ENCODE results near the gene PIP4K2B. TPM values are rescaled to one million over a fixed set of nuclear protein-coding genes. Genes with fewer than 3 reads are reported as not detected.

The PIP4K2B gene
- total and polyA plus RNA-seq, 2 of the 8 experiments (the other 6 are each of a cell fraction or from before 2014, with no cell fraction given), result 21.5 to 57.8 TPM

- Histone ChIP-seq H2AFZ (ENCODE audit: low read length) (no peak overlapping the region), H3K18ac (ENCODE audit: extremely low read depth, low read length) (no peak overlapping the region)
- DNase-seq (ENCODE audit: low read depth in 1 of 2, low spot score in 2 of 2), result no peak
Observed at GRCh38 chr17:38815576-38816193, 16.3 kb upstream of the PIP4K2B start.

More at GRCh38 chr17:38815576-38816193, 16.3 kb upstream of the PIP4K2B start:
- Histone ChIP-seq H3K36me3 (ENCODE audit: control insufficient read depth in 2 of 4, insufficient read depth in 4 of 4, low read length in 3 of 4) (peaks cover 5 to 30% (median 12%) of the 10 kb centered on the region in 4 experiments; a peak in 6 of 8 replicates), H4K20me1 (replicated peaks in 1 of 2; ENCODE audit: control insufficient read depth in 1 of 2, insufficient read depth in 2 of 2, low read length in 2 of 2) (no peaks in the 10 kb centered on the region), H3K23ac (ENCODE audit: insufficient read length) (no peak overlapping the region), H4K5ac (ENCODE audit: insufficient read length, low read depth, low read length) (no peak overlapping the region), H4K8ac (ENCODE audit: extremely low read depth, insufficient read depth, low read length) (no peak overlapping the region), H2BK15ac (ENCODE audit: low read length) (no peak overlapping the region), H3K4me2 (ENCODE audit: insufficient read depth in 1 of 2, low read depth in 2 of 2, low read length in 2 of 2) (no peak overlapping the region), H3K27me3 (replicated peaks in 1 of 4; ENCODE audit: control insufficient read depth in 3 of 4, extremely low read depth in 1 of 4, insufficient read depth in 3 of 4, low read length in 3 of 4) (no peaks in the 10 kb centered on the region), H2AK5ac (ENCODE audit: low read depth, low read length) (no peak overlapping the region), H3K23me2 (ENCODE audit: low read depth, low read length) (no peaks in the 10 kb centered on the region), H3K4me3 (ENCODE audit: extremely low read depth in 1 of 4, insufficient read depth in 2 of 4, low read depth in 3 of 4, low read length in 4 of 4) (no peak overlapping the region), H3K4me1 (replicated peaks in 1 of 4; ENCODE audit: control insufficient read depth in 3 of 4, insufficient read depth in 4 of 4, low read length in 3 of 4) (no peaks in the 10 kb centered on the region), H3K9ac (replicated peaks in 1 of 4; ENCODE audit: extremely low read depth in 1 of 4, low read depth in 3 of 4, low read length in 3 of 4) (no peak overlapping the region), H2BK120ac (replicated peaks; ENCODE audit: low read depth, low read length) (no peak overlapping the region), H3K79me2 (ENCODE audit: control insufficient read depth in 1 of 2, insufficient read depth in 2 of 2, low read length in 2 of 2) (no peaks in the 10 kb centered on the region), H3K79me1 (ENCODE audit: low read depth, low read length) (no peaks in the 10 kb centered on the region), H2BK12ac (ENCODE audit: low read depth, low read length) (no peak overlapping the region), H2BK5ac (ENCODE audit: low read depth, low read length) (no peak overlapping the region), H4K91ac (replicated peaks; ENCODE audit: insufficient read length, low read length) (no peak overlapping the region), H3K14ac (ENCODE audit: insufficient read length) (no peak overlapping the region), H3K4ac (replicated peaks; ENCODE audit: insufficient read length, low read depth, low read length) (no peak overlapping the region), H3K27ac (ENCODE audit: low read depth, low read length) (no peak overlapping the region), H3K9me3 (ENCODE audit: insufficient read depth in 2 of 2, low read depth in 1 of 2, low read length in 1 of 2) (no peaks in the 10 kb centered on the region), H2BK20ac (ENCODE audit: low read length) (no peak overlapping the region), H3K56ac (replicated peaks; ENCODE audit: insufficient read length, low read depth, low read length) (no peak overlapping the region)
- no peak for FAIRE-seq
- 91% methylated on average over 8 of the region's 8 CpGs; no CpG with 5 or more reads in 1 of the 2 experiments for WGBS, 2 experiments (ENCODE audit: extremely low coverage in 1 of 2, insufficient coverage in 1 of 2, insufficient read length in 1 of 2, insufficient replicate concordance in 2 of 2, low coverage in 1 of 2, low lambda C conversion rate in 2 of 2, missing lambda C conversion rate in 1 of 2)
- TF ChIP-seq SUZ12 (IDR thresholded peaks at IDR 0.05; ENCODE audit: low read length), result no peak
- TF ChIP-seq POU5F1 (IDR thresholded peaks at IDR 0.05; ENCODE audit: low read depth, low read length), result no peak
- TF ChIP-seq CTCF (IDR thresholded peaks at IDR 0.05; ENCODE audit: control extremely low read depth in 1 of 3, insufficient read depth in 1 of 3, low read depth in 1 of 3, low read length in 3 of 3), result peak in 2 of 3 experiments; percentile 3 to 21; a peak in 1 of 4 replicates
- no peak for TF ChIP-seq SP4 (IDR thresholded peaks at IDR 0.05; ENCODE audit: low read length)
- 0 out of 4 replicates have a peak, but pooled peaks of 1 of the 2 experiments have one; percentile 3 for TF ChIP-seq RAD21 (IDR thresholded peaks at IDR 0.05 in 1 of 2, conservative IDR thresholded peaks at IDR 0.05 in 1 of 2; ENCODE audit: low read depth in 2 of 2, low read length in 2 of 2)
- ChIA-PET POLR2A (ENCODE audit: partially characterized antibody) (no interaction called here), CTCF (ENCODE audit: partially characterized antibody) (no interaction called here)

All from H1 (cell line).